Fibroblast of pulmonary artery (primary cell): ENCODE results near the gene POC1A.

Experiments
- DNase-seq: peaks from one replicate; pipeline ENCODE4 v3.0.0-alpha.2; 2010; ENCODE audit warnings: low read depth
- H3K4me3 ChIP-seq: replicated peaks from 2 replicates; pipeline ENCODE4 v1.5.1; 2011; ENCODE audit warnings: low read depth, mild to moderate bottlenecking, control low read depth, low read length, moderate library complexity
- TF ChIP-seq, protein P1 (sequence below): IDR thresholded peaks from 2 replicates; pipeline ENCODE4 v1.5.1; 2011; ENCODE audit warnings: mild to moderate bottlenecking, control low read depth, low read length, inconsistent platforms; ENCODE audit errors: missing control alignments

Gene POC1A

DNA sequence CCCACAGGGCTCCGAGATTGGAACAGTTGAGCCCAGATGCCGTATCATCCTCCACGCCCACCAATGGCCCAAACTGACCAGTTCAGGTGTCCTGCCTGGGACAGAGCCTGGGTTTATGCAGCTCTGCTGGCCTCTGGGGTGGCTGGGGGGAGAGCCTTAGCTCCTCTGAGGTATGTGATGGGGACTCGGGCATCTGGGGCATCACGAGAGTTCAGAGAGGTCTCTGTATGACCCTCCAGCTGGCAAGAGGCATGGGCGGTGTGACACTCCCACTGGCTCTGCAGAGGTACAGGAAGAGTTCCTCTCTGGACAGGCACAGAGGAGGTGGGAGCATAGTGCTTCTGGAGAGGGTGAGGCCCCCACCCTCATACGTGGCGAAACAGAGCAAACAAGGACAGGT lies 71.3 kb downstream of the POC1A start:
- no peak for DNase-seq
- TF ChIP-seq, protein P1, sequence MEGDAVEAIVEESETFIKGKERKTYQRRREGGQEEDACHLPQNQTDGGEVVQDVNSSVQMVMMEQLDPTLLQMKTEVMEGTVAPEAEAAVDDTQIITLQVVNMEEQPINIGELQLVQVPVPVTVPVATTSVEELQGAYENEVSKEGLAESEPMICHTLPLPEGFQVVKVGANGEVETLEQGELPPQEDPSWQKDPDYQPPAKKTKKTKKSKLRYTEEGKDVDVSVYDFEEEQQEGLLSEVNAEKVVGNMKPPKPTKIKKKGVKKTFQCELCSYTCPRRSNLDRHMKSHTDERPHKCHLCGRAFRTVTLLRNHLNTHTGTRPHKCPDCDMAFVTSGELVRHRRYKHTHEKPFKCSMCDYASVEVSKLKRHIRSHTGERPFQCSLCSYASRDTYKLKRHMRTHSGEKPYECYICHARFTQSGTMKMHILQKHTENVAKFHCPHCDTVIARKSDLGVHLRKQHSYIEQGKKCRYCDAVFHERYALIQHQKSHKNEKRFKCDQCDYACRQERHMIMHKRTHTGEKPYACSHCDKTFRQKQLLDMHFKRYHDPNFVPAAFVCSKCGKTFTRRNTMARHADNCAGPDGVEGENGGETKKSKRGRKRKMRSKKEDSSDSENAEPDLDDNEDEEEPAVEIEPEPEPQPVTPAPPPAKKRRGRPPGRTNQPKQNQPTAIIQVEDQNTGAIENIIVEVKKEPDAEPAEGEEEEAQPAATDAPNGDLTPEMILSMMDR, result no peak
- H3K4me3 ChIP-seq, result no peak overlapping the region

DNA sequence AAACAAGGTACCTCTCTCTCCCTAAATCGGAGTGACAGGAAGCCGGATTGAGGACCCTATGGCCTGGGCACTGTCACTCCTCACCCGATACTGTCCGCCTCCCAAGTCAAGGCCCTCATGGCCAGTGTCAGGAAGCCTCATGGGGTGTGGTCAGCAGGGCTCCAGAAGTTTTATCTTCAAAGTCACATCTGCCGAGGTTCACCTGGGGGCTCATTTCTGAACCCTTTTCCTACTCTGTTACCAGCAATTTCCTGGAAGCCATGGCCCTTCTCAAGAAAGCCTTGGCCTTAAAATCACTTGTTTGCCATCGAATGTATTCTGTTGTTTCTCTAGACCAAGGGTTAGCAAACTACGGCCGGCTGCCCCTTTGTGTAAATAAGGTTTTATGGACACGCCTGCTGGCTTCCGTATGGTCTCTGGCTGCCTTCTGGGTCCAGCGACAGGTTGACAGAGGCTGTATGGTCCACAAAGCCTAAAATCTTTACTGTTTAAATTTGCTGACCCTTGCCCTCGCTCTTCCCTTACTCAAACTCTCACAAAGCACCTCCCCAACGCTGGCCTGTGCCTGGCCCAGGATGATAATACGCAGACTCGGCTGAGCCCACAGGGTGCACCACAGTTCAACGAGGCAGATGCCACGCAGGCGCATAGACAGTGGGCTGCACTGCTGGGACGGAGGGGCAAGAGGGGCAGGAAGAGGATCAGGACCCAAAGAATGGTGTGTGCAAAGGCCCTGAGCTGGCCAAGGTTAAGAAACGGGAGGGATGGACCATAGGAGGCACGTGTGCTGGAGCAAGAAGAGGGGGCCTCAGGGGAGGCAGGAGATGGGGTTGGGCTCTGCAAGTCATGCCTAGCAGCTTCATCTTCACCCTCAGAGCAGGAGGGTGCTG lies 73.1 kb downstream of the POC1A start:
- no peak overlapping the region for H3K4me3 ChIP-seq
- TF ChIP-seq, protein P1, result no peak
- DNase-seq, result no peak

DNA sequence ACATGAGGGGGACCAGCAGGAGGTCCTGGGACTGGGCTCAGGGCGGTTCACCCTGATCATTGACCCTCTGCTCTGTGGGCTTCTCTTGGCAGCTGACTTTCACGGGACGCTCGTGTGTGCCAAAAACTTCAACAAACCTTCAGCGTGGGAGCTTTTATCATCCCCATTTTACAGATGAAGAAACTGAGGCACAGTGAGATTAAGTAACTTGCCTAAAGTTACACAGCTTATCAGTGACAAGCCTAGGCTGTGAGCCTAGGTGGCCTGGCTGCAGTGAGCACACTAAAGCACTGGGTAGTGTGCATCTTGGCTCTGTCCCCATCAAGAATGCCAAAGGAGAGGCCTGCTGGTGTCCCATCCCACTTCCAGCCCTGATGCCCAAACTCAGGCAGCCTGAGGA lies 74.3 kb downstream of the POC1A start:
- no peak overlapping the region for H3K4me3 ChIP-seq
- TF ChIP-seq, protein P1, result no peak
- DNase-seq, result no peak

DNA sequence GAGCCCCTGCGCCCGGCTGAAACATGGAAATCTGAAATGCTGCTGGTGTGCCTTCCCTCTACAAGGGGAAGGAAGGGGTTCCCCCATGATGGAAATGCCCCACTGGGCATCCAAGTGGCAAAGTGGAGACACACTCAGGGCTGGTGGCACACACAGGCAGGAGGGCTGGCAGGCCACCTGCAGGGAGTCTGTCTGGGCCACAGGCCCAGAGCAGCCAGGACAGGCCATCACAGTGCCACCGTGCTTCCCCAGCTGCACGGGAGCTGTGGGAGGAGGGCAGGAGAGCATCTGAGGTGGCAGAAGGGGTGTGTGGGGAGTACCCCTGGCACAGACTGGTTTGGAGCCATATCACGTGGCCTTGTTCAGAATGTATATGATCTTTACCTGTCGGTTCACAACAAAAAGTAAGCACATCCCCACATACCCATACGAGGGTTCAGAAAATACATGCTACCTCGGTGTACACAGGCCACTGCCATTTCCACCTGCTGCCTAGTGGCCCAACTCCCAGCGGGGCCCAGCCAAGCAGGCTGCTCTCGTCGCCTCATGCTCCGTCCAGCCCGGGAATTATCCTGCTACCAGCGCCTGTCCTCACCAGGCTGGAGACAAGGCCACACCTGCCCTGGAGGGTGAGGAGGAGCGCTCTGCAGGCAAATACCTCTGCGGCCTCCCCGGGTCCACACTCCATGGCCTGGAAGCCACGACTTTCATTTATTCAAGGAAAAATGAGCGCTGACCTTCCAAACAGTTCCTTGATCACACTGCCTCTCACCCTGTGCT lies 75.3 kb downstream of the POC1A start:
- H3K4me3 ChIP-seq, result no peak overlapping the region
- no peak for DNase-seq
- TF ChIP-seq, protein P1, result no peak

DNA sequence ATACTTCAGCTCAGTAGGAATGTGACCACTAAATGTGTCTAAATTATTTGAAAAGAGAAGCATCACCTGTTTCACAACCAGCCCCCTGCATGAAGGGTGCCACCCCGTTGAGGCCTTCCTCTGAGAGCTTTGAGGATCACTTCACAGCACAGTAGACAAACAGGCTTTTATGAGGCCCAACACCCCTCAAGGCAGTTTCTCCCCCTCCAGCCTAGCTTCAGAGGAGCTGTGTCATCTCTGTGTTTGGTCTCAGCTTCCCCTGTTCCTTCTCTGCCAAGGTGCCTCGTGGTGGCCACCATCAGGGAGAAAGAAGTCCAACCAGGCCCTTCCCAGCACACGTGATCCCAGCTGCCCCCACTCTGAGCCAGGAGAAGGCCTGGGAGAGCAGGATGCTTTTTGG lies 76.3 kb downstream of the POC1A start:
- H3K4me3 ChIP-seq, result no peak overlapping the region

DNA sequence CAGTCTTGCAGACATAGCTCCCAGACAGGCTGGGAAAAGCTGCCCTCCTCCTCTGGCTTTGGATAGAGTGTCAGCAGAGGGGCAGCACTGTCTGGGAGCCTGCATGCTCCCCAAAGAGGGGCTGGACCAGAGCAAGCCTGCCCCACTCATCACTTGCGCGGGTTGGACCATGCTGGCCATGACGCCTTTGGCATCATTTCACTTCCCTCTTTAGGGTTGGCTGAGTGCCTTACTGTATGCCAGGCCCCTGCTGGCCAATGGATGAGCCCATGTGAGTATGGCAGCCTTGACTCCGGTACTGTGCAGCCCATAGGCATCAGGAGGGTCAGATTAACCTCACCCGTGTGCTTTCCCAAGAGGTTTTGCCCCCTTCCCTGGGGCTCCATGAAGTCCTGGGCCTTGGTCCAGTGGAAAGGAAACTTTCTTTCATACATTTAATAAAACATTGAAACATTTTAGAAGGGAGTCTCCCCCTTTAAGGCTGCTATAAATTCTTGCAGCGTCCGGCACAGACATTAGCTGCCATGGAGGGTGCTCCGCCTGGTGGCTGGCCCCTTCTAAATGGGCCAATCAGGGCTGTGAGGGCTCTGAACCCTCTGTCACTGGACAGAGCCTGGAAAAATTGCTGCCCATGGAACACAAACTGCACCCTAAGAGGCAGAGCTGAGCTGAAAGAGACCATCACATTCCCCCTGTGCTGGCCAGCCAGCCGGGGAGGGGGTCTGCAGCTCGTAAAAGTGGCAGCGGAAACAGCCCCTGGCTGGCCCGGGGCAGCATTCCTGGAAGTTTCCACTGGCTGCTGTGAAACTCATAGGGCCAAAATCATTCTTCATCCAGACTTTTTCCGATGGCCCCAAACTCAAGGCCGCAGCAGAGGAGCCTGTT lies 77.1 kb downstream of the POC1A start:
- TF ChIP-seq, protein P1, result no peak
- no peak for DNase-seq
- H3K4me3 ChIP-seq, result no peak overlapping the region

More for the DNA sequence above, 76.3 kb downstream of the POC1A start:
- TF ChIP-seq, protein P1, result no peak
- DNase-seq, result no peak
